GM10847 (cell line): ENCODE measurements around the gene ZNF334.

ENCODE experiments used
- POLR2A ChIP-seq: IDR thresholded peaks from 2 replicates; pipeline ENCODE4 v1.6.1; 2011; ENCODE audit not compliant: insufficient read length; ENCODE audit errors: extremely low read depth

ZNF334 gene

GRCh38 chr20:46550461-46550860 is 37.1 kb upstream of the ZNF334 start, which contains the start of gene OCSTAMP:
Gene OCSTAMP (minus strand): TSS chr20:46550654. CDS start chr20:46550560, 94 bp downstream.
- TF ChIP-seq POLR2A = no peak

- TF ChIP-seq POLR2A = no peak
Observed at GRCh38 chr20:46549188-46549972, 36.0 kb upstream of the ZNF334 start.

- no peak for TF ChIP-seq POLR2A
Observed at GRCh38 chr20:46548688-46549087, 35.3 kb upstream of the ZNF334 start.

DNA sequence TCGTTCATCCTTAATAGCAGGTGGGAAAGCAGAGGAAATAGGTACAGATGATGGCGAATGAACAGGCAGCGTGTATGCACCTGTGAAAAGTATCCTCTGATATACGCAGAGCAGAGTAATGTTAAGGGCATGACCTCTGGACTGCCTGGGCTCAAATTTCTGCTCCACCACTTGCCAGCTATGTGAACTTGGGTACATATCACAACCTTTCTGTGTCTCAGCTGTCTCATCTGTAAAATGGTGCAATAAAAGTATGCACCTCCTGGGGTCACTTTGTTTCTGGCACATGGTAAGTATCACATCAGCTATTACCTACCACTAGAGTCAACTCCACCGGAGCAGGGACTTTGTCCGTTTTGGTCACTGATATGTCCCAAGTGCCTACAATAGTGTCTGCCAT is 34.6 kb upstream of the ZNF334 start:
- no peak for TF ChIP-seq POLR2A

GRCh38 chr20:46546936-46547335 is 33.6 kb upstream of the ZNF334 start:
- TF ChIP-seq POLR2A = no peak

DNA sequence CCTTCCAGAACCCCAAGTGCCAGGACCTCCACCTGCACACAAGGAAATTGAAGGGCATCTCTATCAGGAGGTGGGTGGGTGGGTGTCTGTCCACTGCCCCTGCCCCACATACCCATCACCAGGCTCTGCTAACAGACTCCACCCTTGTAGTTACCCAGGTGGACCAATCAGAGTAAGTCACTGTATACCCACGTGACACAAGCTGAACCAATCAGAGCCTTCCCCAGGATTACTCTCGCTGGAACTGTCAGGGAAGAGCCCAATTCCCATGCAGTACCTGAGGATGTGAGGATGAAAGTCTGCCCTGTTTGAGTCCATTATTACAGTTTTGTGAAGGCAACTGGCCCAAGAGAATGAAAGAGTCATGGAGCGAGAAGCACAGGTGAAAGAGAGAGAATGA is 32.9 kb upstream of the ZNF334 start:
- TF ChIP-seq POLR2A = no peak

DNA sequence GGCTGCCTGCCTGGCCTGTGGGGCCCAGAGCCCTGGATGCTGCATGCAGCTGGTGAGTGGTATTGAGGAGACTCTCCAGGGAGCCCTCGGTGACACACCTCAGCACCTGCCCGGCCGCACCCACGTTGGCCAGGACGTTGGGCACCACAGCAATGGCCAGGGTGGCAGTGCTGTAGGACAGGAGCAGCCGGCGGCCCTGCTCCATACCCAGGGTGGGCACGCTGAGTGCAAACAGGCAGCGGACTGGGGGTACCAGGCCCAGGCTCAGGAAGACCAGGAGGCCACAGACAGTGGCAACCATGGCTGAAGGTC is 32.4 kb upstream of the ZNF334 start:
- TF ChIP-seq POLR2A = no peak

GRCh38 chr20:46545077-46545826 is 31.9 kb upstream of the ZNF334 start:
- TF ChIP-seq POLR2A = no peak

GRCh38 chr20:46544576-46544975 is 31.2 kb upstream of the ZNF334 start:
- TF ChIP-seq POLR2A = no peak

GRCh38 chr20:46543959-46544358 is 30.6 kb upstream of the ZNF334 start:
- no peak for TF ChIP-seq POLR2A

DNA sequence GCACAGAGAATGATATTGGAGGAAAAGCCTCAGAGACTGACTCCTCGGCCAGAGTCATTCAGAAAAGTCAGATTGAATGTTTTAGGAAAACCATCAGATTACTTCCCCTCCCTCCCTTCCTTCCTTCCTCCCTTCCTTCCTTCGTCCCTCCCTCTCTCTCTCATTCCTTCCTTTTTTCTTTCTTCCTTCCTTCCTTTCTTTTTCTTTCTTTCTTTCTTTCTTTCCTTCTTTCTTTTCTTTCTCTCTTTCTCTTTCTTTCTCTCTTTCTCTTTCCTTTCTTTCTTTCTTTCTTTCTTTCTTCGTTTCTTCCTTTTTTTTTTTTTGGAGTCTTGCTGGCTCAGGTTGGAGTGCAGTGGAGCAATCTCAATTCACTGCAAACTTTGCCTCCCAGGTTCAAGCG is 29.7 kb upstream of the ZNF334 start:
- no peak for TF ChIP-seq POLR2A

- no peak for TF ChIP-seq POLR2A
Observed at GRCh38 chr20:46541229-46541935, 28.0 kb upstream of the ZNF334 start.

- TF ChIP-seq POLR2A = no peak
Observed at GRCh38 chr20:46539113-46539512, 25.8 kb upstream of the ZNF334 start.

GRCh38 chr20:46530640-46531039 is 17.3 kb upstream of the ZNF334 start:
- TF ChIP-seq POLR2A = no peak

DNA sequence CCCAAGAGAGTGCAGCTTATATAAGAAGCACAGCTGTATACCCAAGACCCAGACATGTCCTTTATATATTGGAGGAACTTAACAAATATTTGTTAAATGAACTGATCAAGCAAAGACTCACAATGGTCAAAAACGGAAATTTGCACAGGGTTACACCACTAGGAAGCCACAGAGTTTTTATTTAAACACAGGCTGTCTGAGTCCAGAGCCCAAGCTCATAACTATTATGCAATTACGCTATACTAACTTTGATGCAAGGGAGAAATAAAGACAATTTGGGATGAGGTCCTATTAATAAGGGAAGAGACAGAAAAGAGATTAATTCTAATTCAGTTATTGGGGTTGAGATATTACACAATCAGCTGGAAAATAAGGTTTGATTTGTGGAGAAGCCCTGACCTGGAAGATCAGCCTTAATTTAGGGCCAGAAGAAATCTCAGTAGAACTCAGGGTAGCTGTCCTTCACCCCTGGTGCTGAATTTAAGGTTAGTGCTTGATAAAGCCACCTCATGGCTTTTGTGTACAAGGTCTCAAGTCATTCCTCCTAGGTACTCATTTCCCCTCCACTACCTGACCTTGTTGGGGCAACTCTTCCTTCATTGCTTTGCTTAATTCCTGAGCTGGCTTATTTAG is 10.5 kb upstream of the ZNF334 start:
- TF ChIP-seq POLR2A = no peak
